MM.1S (cell line): ENCODE results near the gene ECE1.

Experiments used
- DNase-seq: peaks from one replicate; pipeline ENCODE4 v3.0.0-alpha.2; 2015
- H2AFZ ChIP-seq: fragments of 300-600 bp; sonication (generic); 2 replicates; pipeline ENCODE4 v1.6.0; 2016; ENCODE audit warnings: antibody characterized with exemption, low read length
- H3F3A ChIP-seq: fragments of 300-600 bp; sonication (generic); 2 replicates; pipeline ENCODE4 v1.6.1; 2016; ENCODE audit warnings: mild to moderate bottlenecking, antibody characterized with exemption, low read length, moderate library complexity, mixed read lengths; ENCODE audit not compliant: insufficient read depth
- H3K27ac ChIP-seq: fragments of 300-600 bp; sonication (generic); 2 replicates; pipeline ENCODE4 v1.5.1; 2016; ENCODE audit warnings: mild to moderate bottlenecking, low read length
- H3K27me3 ChIP-seq: fragments of 300-600 bp; sonication (generic); replicated peaks from 2 replicates; pipeline ENCODE4 v1.6.0; 2016; ENCODE audit warnings: low read length; ENCODE audit not compliant: insufficient read depth
- H3K36me3 ChIP-seq: fragments of 300-600 bp; sonication (generic); replicated peaks from 2 replicates; pipeline ENCODE4 v1.6.1; 2016; ENCODE audit warnings: mild to moderate bottlenecking, low read length, mixed read lengths; ENCODE audit not compliant: insufficient read depth
- H3K4me1 ChIP-seq: fragments of 300-600 bp; sonication (generic); 2 replicates; pipeline ENCODE4 v1.6.1; 2016; ENCODE audit warnings: low read length, mixed read lengths
- H3K4me2 ChIP-seq: fragments of 300-600 bp; sonication (generic); 2 replicates; pipeline ENCODE4 v1.6.0; 2016; ENCODE audit warnings: low read depth, low read length
- H3K4me3 ChIP-seq: fragments of 300-600 bp; sonication (generic); 2 replicates; pipeline ENCODE4 v1.5.1; 2016; ENCODE audit warnings: low read length, mixed read lengths
- H3K79me2 ChIP-seq: fragments of 300-600 bp; sonication (generic); 2 replicates; pipeline ENCODE4 v1.6.1; 2016; ENCODE audit warnings: mixed run types, low read length, mixed read lengths
- H3K9ac ChIP-seq: fragments of 300-600 bp; sonication (generic); 2 replicates; pipeline ENCODE4 v1.6.1; 2016; ENCODE audit warnings: low read length, mixed read lengths
- H3K9me2 ChIP-seq: fragments of 300-600 bp; sonication (generic); replicated peaks from 2 replicates; pipeline ENCODE4 v1.6.1; 2016; ENCODE audit warnings: mild to moderate bottlenecking, low read length, mixed read lengths; ENCODE audit not compliant: insufficient read depth
- H3K9me3 ChIP-seq: fragments of 300-600 bp; sonication (generic); replicated peaks from 2 replicates; pipeline ENCODE4 v1.6.1; 2016; ENCODE audit warnings: mild to moderate bottlenecking, low read length, mixed read lengths; ENCODE audit not compliant: insufficient read depth
- H4K20me1 ChIP-seq: fragments of 300-600 bp; sonication (generic); 2 replicates; pipeline ENCODE4 v1.6.1; 2016; ENCODE audit warnings: mild to moderate bottlenecking, low read length, moderate library complexity, mixed read lengths; ENCODE audit not compliant: insufficient read depth
- CTCF ChIP-seq: fragments of 300-600 bp; sonication (generic); IDR thresholded peaks from 2 replicates; pipeline ENCODE4 v1.5.1; 2016; ENCODE audit warnings: antibody characterized with exemption, low read length, mixed read lengths
- EZH2 ChIP-seq: fragments of 300-600 bp; sonication (generic); optimal IDR thresholded peaks from 2 replicates; pipeline ENCODE3; 2017; ENCODE audit warnings: low read depth, mild to moderate bottlenecking, antibody characterized with exemption, low read length, mixed read lengths
- EZH2phosphoT487 ChIP-seq: fragments of 300-600 bp; sonication (generic); IDR thresholded peaks from 2 replicates; pipeline ENCODE4 v1.6.1; 2018; ENCODE audit warnings: antibody characterized with exemption, low read length

The ECE1 gene

GRCh38 chr1:21262293-21263051 is 27.8 kb downstream of the ECE1 start:
- H3K27ac ChIP-seq, result no peak overlapping the region
- H4K20me1 ChIP-seq, result no peaks in the 10 kb centered on the region
- no peak overlapping the region for H3K9ac ChIP-seq
- H3K4me3 ChIP-seq, result no peak overlapping the region
- no peaks in the 10 kb centered on the region for H3K79me2 ChIP-seq
- TF ChIP-seq CTCF, result no peak
- TF ChIP-seq EZH2, result no peak
- no peak for TF ChIP-seq EZH2phosphoT487
- no peaks in the 10 kb centered on the region for H3K27me3 ChIP-seq
- no peaks in the 10 kb centered on the region for H3K4me1 ChIP-seq
- no peaks in the 10 kb centered on the region for H3F3A ChIP-seq
- H3K9me2 ChIP-seq, result no peaks in the 10 kb centered on the region
- no peaks in the 10 kb centered on the region for H3K9me3 ChIP-seq
- DNase-seq, result no peak
- H2AFZ ChIP-seq, result no peak overlapping the region
- H3K36me3 ChIP-seq, result no peaks in the 10 kb centered on the region
- no peak overlapping the region for H3K4me2 ChIP-seq

DNA sequence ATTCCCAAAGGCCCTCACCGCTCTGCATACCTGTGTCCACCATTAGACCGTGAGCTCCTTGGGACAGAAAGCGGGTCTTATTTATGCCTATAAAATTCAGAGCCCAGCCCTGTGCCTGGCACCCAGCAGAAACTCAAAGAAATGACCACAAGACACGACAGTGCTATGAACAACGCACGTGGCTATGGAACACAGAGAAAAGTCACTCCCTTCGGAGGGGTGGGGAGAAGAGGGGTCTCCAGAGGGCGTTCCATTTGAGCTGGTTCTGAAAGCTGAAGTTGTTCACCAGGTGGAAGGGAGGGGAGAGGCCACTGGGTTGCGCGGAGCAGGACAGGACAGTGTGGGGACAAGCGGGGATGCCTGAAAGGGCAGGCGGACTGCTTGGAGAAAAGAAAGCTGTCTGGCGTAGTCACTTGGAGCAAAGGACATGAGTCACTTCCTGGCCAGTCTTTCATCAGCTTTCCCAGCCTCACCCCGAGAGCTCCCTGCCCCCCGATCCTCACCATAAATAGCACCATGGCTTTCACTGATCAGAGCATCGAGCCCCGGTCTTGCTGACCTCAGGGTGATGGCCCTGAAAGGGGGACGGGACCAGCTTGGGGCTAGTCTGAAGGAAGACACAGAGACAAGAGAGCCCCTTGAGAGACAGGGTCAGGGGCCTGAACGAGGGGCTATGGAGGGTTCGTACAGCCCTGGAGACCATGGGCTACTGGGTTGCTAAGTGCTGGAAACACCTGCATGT is 28.5 kb downstream of the ECE1 start:
- Histone ChIP-seq H3K27ac (no peak overlapping the region), H3K9me3 (no peaks in the 10 kb centered on the region), H3K4me2 (no peak overlapping the region), H3F3A (no peaks in the 10 kb centered on the region), H3K27me3 (no peaks in the 10 kb centered on the region), H2AFZ (no peak overlapping the region), H3K4me3 (no peak overlapping the region), H3K4me1 (no peaks in the 10 kb centered on the region), H3K9me2 (no peaks in the 10 kb centered on the region), H3K79me2 (no peaks in the 10 kb centered on the region), H3K36me3 (no peaks in the 10 kb centered on the region), H4K20me1 (no peaks in the 10 kb centered on the region), H3K9ac (no peak overlapping the region)
- DNase-seq, result no peak
- no peak for TF ChIP-seq EZH2phosphoT487
- TF ChIP-seq CTCF, result no peak
- TF ChIP-seq EZH2, result no peak

- no peaks in the 10 kb centered on the region for H3K9me2 ChIP-seq
- no peaks in the 10 kb centered on the region for H3K27me3 ChIP-seq
- H3K4me2 ChIP-seq, result no peak overlapping the region
- H2AFZ ChIP-seq, result no peak overlapping the region
- H3K4me1 ChIP-seq, result no peaks in the 10 kb centered on the region
- H3K9ac ChIP-seq, result no peak overlapping the region
- TF ChIP-seq EZH2, result no peak
- TF ChIP-seq EZH2phosphoT487, result no peak
- no peaks in the 10 kb centered on the region for H4K20me1 ChIP-seq
- H3K79me2 ChIP-seq, result no peaks in the 10 kb centered on the region
- no peaks in the 10 kb centered on the region for H3K36me3 ChIP-seq
- no peak overlapping the region for H3K4me3 ChIP-seq
- H3K9me3 ChIP-seq, result no peaks in the 10 kb centered on the region
- no peak overlapping the region for H3K27ac ChIP-seq
- DNase-seq, result no peak
- no peaks in the 10 kb centered on the region for H3F3A ChIP-seq
These were observed 29.7 kb downstream of the ECE1 start for GRCh38 chr1:21260405-21261125.
